Epidermal melanocyte (primary cell): ENCODE data around the gene PPM1B.
A peak's percentile ranks its signal among the peaks of the same experiment; 100 is the strongest.
"Not testable (repeated sequence)": the region's sequence is repeated elsewhere in the genome, so short reads cannot be mapped to it uniquely, and the experiment has no call there.

Experiments used
- DNase-seq: peaks from one replicate; pipeline ENCODE4 v3.0.0; 2011; ENCODE audit warnings: low spot score; ENCODE audit not compliant: insufficient read length

PPM1B gene

DNA sequence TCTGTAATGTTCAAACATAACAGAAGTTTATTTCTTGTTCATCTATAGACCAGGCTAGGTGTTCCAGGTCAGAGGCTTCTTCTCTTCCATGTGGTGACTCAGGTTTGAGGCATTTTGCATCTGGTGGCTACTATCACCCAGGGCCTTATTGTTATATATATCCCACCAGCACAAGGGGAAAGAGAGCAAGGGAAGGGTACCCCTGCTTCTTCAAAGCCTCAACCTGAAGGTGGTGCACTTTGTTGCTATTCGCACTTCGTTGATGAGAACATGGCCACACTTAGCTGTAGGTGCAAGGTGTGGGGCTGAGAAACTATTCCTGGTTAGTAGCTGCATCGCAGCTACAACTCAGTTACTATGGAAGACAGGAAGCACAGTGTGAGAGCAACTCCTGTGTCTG, 79.2 kb downstream of the PPM1B start:
- no peak for DNase-seq

- not testable (repeated sequence) for DNase-seq
Observed at GRCh38 chr2:44249269-44249668, 80.6 kb downstream of the PPM1B start.

GRCh38 chr2:44250376-44250775, 81.7 kb downstream of the PPM1B start:
- no peak for DNase-seq

DNA sequence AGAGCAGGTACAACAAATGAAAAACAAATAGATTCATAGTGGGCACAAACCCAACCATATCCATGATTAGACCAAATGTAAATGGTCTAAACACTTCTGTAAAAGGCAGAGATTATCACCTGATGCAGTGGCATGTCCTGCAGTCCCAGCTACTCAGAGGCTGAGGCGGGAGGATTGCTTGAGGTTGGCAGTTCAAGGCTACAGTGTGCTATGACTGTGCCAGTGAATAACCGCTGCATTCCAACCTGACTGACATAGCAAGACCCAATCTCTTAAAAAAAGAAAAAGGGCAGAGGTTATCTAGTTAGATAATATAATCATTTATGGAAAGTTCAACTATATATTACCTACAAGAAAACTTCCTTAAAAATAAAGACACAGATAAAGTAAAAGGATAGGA, 85.3 kb downstream of the PPM1B start:
- DNase-seq, result no peak

DNA sequence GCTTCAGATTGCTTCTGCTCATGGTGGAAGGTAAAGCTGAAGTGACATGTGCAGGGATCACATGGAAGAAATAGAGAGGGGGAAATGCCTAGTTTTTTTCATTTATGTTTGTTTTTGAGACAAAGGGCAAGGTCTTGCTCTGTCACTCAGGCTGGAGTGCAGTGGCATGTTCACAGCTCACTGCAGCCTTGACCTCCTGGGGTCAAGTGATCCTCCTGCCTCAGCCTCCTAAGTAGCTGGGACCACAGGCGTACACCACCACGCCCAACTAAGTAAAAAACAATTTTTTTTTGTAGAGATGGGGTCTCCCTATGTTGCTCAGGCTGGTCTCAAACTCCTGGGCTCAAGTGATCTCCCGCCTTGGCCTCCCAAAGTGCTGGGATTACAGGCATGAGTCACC, 87.0 kb downstream of the PPM1B start:
- not testable (repeated sequence) for DNase-seq

- DNase-seq, result not testable (repeated sequence)
Observed at GRCh38 chr2:44257802-44258201, 89.1 kb downstream of the PPM1B start.

- no peak for DNase-seq
Observed at GRCh38 chr2:44267269-44267795, 98.7 kb downstream of the PPM1B start.

- peak; percentile 28 for DNase-seq
Observed at GRCh38 chr2:44267796-44268648, 99.3 kb downstream of the PPM1B start.

DNA sequence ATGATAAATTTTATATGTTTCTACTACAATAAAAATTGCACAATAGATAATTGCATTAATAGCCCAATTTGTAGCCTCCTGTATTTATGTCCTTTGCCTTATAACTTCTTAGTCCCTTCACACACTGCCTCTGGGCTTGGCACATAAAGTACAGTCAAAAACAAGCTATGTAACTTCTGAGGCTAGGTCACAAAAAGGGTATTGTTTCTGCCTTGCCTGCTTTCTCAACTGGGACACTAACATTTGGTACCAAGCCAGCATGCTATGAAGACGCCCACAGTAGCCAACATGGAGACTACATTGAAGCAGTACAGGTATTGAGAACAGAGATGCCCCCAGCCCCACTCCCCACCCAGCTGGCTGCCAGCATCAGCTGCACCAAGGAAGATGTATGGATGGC, 101.2 kb downstream of the PPM1B start:
- DNase-seq, result peak; percentile 38

DNA sequence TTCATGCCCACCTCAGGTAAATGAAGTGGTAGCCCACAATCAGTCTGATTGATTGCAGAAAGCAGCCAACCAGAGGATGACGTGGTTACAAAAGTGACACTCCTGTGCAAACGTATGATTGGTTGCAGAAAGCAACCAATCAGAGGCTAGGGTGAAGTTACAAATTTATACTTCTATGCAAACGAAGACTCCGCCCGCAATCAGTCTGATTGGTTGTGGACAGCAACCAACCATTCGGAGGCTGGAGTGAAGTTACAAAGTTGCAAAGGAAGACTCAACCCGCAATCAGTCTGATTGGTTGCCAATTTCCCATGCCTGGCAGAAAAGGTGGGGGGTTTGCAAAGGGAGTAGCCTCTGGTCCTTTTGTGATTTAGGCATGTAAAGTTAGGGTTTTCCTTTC, 102.6 kb downstream of the PPM1B start:
- no peak for DNase-seq

DNA sequence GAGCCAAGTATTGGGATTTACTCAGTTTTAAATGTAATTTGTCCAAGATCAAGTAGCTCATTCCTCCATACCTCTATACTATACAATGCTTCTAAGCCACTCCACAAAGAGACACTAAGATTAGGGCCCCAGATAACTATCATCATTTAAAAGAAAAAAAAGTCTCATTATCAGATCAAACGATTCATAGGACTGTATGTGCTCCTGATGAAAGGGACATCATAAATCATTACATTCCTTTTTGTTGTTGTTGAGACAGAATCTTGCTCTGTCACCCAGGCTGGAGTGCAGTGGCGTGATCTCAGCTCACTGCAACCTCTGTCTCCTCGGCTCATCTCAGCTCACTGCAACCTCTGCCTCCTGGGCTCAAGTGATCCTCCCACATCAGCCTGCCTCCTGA, 104.4 kb downstream of the PPM1B start:
- DNase-seq, result no peak

GRCh38 chr2:44273596-44273995, 104.9 kb downstream of the PPM1B start:
- no peak for DNase-seq

GRCh38 chr2:44275927-44276303, 107.2 kb downstream of the PPM1B start:
- no peak for DNase-seq

DNA sequence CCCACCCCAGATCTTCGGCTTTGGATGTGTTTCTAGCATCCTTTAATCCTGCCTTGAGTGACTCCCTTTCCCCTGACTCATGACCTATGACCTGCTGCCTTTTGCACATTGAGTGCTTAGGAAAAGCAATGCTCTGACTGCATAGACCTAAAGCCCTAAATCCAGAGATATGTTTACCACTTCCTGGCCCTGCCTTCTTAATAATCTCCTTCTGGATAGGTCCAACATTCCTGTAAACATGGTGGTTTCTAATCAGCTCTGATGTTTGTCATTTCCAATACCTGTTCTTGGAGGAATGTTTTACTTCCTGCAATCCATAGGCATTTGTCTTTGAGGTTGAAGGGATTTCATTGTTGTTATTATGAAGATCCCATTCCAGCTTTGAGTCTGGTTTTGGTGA, 108.9 kb downstream of the PPM1B start:
- no peak for DNase-seq

GRCh38 chr2:44280869-44281268, 112.2 kb downstream of the PPM1B start:
- DNase-seq, result no peak
